NOMO-1 treated with dmso at 0.1 percent for 144 hours (cell line): ENCODE results near the gene U2AF2.
A peak's percentile ranks its signal among the peaks of the same experiment; 100 is the strongest.

Source experiments
- DNase-seq: peaks from one replicate; lab custom pipeline; 2025; ENCODE audit not compliant: unreplicated experiment; lab: John Stamatoyannopoulos, UW

The U2AF2 gene

DNA sequence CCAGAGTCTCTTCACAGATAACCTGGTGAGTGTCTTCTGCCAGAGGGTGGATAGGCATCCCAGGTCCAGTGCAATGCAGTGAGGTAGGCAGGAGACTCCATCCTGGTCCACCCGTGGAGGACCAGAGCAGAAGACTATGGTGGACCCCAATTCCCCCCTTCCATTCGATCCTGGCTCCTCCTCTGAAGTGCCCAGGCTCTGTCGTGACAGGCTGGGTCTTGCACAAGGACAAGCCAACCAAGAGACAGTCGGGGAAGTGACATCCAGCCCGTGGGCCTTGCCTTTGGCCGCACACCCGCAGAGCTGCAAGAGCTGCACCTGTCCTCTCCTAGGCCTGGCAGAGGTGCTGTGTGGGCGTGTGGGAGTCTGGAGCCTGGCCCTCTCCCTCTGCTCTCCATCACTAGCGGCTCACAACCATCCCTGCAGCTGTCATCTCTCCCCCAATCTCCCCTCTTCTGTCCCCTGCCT, 33.6 kb upstream of the U2AF2 start:
- DNase-seq: no peak

- no peak for DNase-seq
Measured at GRCh38 chr19:55621673-55622231, 33.1 kb upstream of the U2AF2 start.

GRCh38 chr19:55622242-55622969, 32.4 kb upstream of the U2AF2 start:
- no peak for DNase-seq

DNA sequence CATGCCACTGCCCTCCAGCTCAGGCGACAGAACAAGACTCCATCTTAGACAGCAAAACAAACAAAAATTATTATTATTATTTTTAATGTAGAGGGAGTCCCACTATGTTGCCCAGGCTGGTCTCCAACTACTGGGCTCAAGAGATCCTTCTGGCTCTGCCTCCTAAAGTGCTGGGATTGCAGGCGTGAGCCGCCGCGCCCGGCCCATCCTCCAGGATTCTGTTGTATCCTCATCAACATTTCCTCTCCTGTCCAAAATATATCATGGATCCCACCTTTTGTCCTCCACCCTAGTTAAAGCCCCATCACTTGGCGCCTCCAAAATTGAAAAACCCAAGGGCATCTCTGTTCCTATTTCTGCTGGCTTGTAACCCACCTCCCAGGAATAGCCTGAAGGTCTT, 31.7 kb upstream of the U2AF2 start:
- DNase-seq: no peak

DNA sequence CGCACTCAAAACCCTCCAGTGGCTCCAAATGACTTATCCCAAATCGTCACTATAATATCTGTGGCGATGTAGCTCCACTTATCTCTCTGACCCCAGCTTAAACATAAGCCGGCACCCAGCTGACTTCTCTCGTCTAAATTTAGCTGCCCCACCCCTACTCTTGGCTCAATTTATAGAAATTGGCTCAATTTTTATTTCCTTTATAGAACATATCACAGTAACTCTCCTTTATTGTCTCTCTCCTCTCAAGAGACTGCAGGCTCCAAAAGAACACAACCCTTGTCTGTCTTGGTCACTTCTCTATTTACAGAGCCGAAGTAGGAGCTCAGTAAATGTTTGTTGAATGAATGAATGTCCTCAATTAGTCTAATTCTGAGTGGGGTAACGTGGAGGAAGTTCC, 31.3 kb upstream of the U2AF2 start:
- no peak for DNase-seq

- peak; percentile 90 for DNase-seq
Measured at GRCh38 chr19:55624109-55625003, 30.5 kb upstream of the U2AF2 start, which contains the start of gene ZNF784. TSS of gene ZNF784 (minus strand) at chr19:55624566. CDS start at chr19:55624561, 5 bp downstream.

DNA sequence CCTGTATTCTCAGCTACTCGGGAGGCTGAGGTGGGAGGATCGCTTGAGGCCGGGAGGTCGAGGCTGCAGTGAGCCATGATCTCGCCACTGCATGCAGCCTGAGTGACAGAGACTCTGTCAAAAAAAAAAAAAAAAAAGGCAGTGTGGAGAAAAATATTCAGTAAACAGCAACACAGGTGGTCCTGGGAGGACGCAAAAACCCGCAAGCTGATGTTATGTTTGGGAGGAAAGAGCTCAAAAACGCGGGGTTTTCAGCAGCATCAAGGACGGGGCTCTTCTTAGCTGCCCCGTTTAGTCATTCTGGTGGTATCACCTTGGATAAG, 29.9 kb upstream of the U2AF2 start:
- DNase-seq: no peak

GRCh38 chr19:55626350-55626749, 28.5 kb upstream of the U2AF2 start:
- DNase-seq: no peak

DNA sequence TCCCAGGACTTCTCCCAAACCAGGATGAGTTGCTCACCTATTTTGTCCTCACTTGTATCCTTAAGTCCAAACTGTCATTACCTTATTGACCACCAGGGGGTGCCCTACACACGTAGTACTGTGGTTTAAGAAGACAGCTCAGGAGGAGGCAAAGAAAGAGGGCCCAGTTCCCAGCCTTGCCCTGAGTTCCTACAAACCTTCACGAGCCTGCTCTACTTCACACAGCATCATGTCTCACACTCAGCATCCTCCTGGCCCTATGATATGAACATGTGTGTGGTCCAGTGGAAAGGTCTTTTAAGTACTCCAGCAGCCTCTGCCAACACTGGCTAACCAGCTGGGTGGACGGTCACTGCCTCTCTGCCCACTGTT, 22.4 kb upstream of the U2AF2 start:
- DNase-seq: peak; percentile 58

DNA sequence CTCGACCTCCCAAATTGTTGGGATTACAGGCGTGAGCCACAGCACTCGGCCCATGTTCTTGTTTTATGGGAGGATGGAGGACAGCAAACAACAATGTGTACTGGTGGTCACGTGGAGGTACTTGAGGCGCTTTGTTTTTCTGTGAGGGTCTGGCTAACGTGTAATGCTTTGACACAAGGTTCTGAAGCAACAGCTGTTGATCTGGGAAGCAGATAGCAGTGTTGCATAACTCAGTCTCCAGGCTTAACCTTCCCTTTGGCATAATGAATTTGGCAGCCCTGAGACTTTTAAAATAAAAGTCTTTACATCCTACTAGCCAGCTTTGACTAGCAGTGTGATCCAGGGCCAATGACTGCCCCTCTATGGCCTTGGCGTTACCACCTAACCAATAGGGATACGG, 21.0 kb upstream of the U2AF2 start:
- no peak for DNase-seq

GRCh38 chr19:55635334-55635717, 19.5 kb upstream of the U2AF2 start:
- DNase-seq: no peak

- no peak for DNase-seq
Measured at GRCh38 chr19:55635856-55636440, 18.9 kb upstream of the U2AF2 start.

DNA sequence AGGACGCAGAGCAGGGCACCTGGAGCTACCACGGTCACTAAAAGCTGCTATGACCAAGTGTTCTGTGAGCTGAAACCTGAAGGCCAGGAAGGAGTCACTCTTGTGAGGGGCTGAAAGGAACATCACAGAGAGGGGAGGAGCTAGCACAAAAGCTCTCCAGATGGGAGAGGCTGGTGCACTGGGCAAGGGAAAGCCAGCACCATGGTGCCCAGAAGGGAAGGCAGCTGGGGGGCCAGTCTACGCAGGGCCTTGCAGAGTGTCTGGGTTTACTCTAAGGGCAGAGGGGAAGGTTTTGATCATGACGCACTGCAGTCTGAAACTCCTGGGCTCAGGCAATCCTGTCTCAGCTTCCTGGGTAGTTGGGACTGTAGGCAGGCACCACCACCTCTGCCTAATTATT, 18.1 kb upstream of the U2AF2 start:
- DNase-seq: no peak

- no peak for DNase-seq
Measured at GRCh38 chr19:55637534-55637933, 17.3 kb upstream of the U2AF2 start.

DNA sequence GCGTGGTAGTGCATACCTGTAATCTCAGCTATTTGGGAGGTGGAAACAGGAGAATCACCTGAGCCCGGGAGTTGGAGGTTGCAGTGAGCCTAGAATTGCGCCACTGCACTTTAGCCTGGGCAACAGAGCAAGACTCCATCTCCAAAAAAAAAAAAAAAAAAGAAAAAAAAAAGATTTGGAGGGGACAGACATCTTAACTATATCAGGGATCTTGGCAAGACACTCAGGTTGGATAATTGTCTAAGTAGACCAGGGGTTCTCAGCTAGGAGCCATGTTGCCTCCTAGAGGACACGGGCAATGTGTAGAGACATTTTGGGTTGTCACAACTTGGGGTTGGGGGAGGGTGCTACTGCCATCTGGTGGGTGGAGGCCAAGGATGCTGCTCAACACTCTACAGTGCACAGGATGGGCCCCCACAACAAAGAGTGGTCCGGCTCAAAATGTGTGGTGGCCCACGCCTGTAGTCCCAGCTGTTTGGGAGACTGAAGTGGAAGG, 15.9 kb upstream of the U2AF2 start:
- peak; percentile 22 for DNase-seq

GRCh38 chr19:55640043-55640576, 14.7 kb upstream of the U2AF2 start:
- DNase-seq: no peak

DNA sequence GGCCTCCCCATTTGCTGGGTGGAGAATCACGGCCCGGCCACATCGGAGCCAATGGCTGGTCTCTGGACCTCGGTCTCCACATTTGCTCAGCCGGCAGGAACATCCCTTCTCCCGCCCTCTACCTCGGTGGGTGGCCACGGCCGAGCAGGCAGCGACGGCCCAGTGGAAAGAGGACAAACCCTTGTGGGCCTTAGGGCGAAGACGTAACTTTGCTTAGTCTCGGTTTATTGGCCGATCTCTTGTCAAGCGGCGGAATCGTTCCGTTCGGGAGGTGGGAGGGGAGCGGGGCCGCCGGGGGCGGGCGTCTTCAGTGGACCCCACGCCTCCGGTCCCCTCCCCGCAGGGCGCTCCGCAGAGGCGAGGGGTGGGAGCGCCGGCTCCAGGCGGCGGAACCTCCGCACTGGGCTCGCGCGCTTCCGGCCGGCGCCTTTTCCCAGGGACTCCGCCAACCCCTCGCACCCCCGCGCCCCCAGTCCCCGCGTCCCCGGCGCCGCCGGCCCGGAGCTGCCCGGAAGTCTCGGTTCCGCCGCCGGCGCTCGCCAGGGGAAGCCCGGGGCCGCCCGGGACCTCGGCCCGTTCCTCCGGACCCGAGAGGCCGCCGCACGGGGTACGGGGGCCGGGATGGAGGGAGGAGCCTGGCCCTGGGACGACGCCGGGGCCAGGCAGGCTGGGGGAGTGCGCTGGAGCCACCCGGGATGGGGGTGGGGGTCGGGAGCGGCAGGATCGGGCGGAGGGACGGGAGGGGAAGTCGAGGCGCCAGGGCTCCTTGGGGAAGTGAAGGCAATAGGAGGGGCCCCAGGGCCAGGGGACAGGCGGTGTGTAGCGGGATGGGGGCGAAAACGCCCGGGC, 14.0 kb upstream of the U2AF2 start, which contains the start of gene ZNF580:
TSS of gene ZNF580 (plus strand) at position 426 of the 849 bp plus-strand sequence. CDS start 1,507 bp downstream, outside the sequence.
- DNase-seq: no peak

GRCh38 chr19:55641426-55642152, 13.2 kb upstream of the U2AF2 start:
- no peak for DNase-seq
